DMS153 treated with DMSO at 0.1 percent for 48 hours (cell line): Measurements from ENCODE around the gene TMEM236.

ENCODE experiments used
- DNase-seq: peaks from one replicate; lab custom pipeline; 2025; ENCODE audit not compliant: unreplicated experiment; lab: John Stamatoyannopoulos, UW

Gene TMEM236

DNA sequence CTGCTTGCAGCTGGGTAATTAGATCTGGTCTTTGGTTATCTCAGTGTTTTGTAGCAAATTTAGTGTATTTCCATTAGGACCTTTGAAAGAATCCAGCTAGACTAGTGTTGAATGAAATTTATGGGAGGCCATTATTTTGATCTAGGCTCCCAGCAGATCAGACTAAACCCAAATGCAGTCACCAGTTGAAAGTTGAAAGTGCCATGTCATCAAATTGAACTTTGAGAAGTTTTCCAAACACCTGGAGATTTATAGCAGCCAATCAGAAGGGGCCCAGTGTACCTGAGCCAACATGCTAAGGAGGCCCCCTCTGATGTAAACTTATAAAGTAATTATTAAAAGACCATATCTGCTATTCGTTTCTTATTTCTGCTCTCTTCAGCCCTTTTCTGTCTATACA is 11.3 kb upstream of the TMEM236 start:
- DNase-seq = no peak

DNA sequence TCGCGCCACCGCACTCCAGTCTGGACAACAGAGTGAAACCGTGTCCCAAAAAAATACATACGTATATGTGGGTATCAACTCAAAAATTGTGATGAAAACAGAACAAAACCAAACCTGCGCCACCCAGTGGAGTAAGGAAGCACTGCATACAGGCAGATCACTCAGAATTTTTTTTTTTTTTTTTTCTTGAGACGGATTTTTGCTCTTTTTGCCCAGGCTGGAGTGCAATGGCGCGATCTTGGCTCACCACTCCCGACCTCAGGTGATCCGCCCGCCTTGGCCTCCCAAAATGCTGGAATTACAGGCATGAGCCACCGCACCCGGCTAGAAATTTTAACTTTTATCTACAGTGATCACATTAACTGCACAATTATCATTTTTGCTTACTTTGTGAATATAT is 9.1 kb upstream of the TMEM236 start:
- no peak for DNase-seq

DNA sequence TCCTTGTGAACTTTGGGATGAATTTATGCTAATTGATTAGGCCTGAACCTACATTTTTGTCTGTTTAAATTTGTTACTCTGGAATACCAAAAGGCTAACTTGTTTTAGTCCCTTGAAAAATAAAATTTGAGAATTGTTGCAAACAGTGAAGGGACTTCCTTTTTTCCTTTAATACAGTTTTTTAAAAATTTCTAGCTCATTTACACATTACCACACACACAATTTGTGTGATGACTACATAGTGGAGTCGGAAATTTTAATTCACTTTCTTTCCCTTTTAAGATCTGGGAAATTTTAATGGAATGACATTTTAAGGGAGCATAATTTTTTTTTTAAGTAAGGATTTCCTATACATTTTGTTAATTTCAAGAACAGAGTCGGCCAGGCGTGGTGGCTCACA is 8.6 kb upstream of the TMEM236 start:
- DNase-seq = no peak

DNA sequence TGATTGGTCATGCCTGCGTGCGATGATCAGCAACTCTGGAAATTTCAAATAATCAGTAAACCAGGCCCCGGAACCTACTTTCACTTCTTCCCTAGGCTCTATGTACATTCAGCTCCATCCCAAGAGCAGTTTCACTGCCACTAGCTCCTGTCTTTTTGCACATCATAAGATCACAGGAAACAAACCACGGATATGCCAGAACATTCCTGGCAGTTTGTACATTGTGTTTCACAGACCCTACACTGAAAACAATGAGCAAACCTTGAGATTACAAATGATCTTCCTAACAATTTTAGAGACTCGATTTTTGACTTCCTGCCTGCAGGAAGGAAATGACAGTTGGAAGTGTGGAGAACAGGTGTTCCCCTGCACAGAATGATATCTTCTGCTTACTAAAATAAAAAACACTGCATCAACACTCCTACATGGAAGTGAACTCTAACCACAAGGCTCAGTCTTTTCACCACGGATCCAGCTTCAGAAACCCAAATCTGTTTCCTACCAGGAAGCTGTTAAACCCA is 7.6 kb upstream of the TMEM236 start:
- DNase-seq = no peak

DNA sequence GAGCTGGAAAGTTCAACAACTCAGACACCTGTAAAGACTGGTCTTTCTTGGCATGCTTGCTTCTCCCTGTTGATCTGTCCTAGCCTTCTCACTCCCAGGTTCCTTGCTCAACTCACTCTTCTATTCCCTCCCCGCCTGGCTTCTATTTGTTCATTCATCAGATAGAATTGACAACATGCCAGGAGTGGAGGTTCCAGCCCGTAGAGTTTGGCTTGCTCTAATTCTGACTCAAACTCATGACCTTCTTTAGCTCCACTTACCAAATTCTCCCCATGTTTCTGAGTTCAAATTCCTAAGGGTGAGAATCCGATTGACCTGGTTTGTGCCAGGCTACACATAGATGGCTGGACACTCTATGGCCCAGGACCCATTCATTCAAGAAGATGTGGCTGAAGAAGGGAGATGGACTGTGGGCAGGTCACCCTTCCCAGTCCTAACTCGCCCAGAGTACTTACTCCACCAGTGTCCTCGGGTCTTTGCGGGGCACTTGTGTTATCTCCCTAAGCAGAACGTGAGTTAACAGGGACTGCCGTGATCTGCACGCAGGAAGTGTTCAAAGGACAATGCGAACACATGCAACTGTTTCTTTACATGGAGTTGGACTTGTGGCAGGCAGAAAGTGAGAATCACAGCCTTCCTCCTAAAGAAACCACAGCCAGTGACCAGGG is 4.0 kb upstream of the TMEM236 start:
- no peak for DNase-seq

DNA sequence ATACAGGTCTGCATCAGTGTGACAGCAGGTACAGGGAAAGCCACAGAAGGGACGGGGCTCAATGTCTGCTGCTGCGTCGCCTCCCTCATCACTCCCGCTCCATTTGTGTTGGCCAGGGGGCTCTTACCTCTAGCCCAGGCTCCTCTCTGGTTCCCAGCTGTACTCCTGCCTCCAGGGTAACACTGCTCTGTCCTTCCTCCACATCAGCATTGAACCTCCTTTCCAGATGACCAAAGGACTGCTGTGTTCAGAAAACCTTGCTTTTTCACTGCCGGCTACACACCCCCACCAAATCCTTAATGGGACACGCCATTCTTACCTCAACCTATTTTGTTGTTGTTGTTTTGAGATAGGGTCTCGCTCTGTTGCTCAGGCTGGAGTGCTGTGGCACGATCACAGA is 2.1 kb upstream of the TMEM236 start:
- DNase-seq = no peak

DNA sequence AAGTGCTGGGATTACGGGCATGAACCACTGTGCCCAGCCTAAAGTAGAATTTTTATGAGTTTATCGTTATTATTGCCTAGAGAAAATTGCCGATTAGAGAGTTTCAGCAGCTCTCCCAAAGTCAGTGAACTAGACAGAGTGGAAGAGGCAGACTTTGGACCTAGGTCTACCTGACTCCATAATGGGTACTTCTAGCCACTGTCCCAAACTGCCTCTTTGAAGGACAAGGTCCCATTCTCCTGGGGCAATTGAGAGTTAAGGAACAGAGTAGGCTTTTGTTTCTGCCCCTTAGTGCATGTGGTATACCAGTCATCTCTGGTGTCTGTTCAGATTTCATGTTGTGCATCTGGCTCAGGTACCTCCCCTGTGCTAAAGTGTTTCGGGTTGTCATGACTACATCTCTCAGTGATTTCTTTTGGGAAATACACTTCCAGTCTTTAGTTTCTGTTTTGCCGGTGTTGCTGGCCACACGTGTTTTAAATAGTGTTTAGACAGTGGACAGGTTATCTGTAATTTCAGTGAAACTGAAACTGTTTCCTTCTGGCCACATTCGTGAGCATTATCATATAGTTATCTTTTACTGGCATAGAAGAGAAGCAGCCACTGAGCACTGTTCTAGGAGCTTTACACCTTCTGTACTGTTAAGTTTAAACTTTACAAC is 4.7 kb downstream of the TMEM236 start:
- no peak for DNase-seq

DNA sequence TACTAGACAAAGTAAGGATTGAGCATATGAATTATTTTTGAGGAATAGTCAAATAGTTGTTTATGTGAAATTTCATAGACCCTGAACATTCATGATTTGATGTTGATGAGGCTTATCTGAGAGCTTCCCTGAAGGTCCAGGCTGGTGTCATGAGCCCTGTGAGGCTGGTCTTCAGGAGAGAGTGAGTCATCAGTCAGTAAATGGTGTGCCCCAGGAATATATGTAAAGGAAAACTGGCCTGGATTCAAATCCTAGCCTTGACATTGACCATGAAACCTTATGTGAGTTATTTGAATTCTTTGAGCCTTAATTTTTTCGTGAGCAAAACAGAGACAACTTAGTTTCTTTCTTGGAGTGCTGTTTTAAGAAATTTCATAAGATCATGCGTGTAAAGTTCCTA is 6.2 kb downstream of the TMEM236 start:
- DNase-seq = no peak

DNA sequence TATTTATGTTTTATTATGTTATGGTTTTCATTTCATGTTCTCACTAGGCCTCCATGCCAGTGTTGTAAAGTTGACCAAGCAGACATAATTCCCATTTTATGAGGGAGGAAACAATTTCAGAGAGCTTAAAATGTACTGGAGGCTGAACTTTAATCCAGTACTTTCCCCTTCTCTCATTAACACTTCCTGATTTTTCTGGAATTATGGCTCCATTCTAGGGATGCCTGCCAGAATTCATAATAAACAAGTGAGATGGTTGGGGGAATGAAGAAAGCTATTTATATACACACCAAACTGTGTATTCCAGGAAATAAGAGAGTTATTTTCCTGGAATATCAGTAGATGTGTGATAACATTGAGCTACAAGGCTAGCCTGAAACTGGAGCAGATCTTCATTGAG is 6.9 kb downstream of the TMEM236 start:
- no peak for DNase-seq

DNA sequence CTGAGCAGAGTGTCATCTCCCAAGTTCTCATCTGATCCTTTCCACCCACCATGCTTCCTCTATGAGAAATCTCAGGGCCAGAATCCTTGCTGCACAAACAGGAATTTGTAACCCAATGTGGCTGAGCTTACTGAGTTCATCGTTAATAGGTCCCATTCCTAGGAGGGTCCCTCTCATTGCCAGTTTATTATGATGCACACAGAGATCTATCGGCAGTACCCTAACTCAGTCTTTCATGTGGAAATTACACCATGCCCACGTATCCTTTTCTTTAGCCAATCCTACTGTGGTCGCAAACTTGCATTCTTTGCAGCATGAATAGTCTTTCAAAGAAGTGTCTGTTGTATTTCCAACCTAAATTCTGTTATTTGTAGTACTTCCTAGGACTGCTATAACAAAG is 12.1 kb downstream of the TMEM236 start:
- DNase-seq = no peak

DNA sequence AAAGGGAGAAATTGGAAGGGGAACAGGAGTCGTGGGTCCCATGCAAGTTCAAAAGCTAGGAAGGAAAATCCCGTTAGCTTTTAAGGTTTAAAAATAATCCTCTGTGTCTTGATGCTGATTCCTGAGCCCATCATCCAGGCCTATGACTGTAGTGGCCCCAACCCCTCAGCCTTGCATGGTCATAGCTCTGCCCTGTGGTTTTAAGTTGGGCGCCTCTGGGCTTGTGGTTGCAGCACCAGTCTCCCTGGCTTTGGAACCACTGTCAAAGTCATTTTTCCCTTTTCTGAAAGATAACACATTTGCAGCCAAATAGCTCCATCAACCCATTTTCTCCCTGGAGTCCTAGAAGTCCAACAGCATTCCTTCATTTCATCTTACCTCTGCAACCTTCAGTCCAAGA is 13.6 kb downstream of the TMEM236 start:
- no peak for DNase-seq

DNA sequence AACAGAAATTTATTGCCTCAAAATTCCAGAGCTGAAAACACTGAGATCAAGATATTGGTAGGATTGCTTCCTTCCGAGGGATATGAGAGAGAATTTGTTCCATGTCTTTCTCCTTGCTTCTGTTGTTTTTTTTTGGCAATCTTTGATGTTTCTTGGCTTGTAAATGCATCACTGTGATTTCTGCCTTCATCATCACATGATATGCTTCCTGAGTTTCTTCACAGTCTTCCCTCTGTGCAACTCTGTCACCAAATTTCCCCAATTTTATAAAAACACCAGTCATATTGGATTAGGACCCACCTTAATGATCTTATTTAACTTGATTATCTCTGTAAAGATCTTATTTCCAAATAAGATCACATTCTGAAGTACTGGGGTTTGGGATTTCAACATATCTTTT is 14.7 kb downstream of the TMEM236 start:
- DNase-seq = no peak

DNA sequence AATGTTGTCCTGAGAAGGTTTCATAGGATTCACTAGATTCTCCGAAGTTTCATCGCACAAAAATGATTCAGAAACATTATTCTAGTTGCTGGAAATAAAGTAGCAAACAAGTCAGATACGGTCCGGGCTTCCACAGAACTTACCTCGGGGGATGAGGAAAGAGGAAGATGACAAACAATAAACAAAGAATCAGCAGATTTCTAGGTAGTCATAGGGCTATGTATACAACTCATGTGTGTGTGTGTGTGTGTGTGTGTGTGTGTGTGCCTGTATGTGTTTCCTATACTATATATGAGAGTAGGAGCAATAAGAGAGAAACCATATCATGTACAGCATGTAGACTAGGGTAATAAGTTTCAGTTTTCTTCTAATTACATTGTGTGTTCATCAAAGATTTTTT is 16.5 kb downstream of the TMEM236 start:
- no peak for DNase-seq

DNA sequence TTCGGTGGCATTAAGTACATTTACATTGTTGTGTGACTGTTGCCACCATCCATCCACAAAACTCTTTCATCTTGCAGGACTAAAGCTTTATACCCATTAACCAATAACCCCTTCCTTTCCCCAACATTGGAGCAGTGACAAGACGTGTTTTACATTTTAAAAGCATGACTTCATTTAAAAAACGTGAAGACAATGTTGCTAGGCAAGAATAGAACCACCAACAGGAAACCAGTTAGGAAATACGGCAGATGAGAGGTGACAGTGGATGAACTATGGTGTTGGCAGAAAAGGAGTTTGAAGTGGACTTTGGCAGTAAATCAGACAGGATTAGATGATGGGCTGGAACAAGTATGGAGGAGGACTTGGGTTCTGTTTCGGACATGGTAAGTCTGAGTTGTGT is 17.0 kb downstream of the TMEM236 start:
- no peak for DNase-seq

DNA sequence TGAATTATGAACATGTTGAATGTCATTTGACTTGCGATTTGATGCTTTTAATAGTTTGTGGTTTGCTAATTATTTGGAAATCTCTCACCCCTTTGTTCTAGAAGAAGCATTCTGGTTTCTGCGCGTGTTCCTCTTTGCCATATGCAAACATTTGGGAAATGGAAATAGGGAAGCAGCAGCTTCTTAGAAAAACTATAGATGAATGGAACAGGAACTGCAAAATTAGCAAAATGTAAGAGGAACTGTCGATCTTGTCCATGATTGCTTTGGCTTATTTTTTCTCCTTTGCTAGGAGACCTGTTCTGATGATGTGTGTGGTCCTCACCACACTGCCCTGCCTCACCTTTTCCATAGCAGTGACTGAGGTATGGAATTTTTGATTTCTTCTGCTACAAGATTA is 19.0 kb downstream of the TMEM236 start:
- DNase-seq = no peak

DNA sequence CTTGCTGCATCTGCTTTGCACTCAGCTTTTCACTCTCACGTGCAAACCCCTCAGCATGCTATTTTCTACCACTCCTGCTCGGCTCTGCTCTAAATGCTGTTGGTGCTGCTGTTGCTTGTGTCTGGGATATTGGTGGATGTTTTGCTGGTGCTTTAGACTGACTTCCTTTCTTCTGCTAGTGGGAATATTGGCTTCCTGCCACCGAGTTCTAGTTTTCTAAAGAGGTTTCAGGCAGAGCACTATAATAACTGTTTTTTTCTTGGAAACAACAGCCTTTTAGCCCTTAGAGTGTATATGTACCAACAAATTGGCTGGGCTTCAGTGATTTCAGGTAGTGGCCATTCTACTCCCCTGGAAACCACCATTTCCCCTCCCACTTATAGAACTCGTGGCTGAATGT is 27.8 kb downstream of the TMEM236 start:
- no peak for DNase-seq

DNA sequence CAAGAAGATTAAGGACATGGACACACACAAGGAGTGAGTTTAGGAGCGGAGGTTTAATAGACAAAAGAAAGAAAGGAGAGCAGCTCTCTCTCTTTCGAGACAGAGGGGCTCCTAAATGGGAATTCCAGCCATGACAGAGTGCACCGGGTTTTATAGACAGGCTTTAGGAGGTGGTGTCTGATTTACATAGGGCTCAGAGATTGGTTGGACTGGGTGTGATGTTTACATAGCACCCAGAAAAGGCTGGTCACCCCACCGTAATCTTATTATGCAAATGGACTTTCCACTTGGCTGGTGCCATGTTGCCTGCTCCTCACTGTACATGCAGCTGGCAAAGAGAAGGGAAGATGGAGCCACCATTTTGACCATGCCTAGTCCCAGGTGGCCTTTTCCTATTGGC is 28.7 kb downstream of the TMEM236 start:
- no peak for DNase-seq

DNA sequence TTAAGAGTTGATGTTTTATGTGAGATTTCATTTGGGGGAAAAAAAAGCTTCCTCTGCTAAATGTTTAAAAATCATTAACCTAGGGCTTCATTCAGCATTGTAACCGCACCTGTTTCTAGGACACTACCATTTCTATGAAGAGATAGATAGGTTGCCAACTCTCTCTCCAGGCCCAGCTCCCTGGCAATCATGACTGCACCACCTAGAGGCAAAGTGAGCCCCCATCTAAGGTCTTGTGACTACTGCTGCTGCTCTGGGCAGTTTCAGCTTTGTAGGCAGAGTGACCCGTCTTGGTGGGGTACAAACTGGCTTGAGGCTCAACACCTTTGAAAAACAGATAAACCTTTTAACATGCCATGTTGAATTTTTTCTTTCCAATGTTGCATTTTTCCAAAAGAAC is 29.9 kb downstream of the TMEM236 start:
- no peak for DNase-seq

DNA sequence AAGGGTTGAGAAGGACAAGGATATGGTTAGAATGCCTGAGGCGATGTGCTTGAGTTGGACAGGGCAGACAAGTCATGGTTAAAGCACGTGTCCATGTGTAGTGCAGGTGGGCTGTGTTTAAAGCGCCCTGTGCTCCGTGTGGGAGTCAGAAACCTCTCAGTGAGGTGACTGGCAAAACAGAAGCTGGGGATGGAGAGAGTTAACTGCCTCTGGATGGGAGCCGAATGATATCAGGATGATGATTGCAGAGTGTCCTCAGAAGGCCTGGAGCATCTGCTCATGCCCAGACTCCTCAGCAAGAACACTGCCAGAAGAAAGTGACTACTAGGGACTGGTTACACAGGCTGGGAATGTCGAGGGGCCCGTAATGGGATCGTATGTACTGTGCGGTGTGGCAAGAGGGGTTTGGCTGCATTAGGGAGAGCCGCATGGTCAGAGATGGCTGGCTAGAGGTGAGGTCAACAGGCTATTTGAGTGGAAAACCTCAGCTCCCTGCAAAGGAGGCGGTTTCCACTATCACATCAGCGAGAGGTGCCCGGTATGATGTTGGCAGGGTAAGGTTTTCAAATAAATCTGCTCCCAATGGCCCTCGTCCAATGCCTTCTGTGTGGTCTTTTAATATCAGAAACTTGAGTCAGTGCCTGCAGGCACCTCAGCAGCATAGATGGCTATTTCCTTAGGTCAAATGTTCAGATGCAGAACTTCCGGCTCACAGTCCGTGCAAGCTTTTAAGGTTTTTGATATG is 31.1 kb downstream of the TMEM236 start:
- no peak for DNase-seq

DNA sequence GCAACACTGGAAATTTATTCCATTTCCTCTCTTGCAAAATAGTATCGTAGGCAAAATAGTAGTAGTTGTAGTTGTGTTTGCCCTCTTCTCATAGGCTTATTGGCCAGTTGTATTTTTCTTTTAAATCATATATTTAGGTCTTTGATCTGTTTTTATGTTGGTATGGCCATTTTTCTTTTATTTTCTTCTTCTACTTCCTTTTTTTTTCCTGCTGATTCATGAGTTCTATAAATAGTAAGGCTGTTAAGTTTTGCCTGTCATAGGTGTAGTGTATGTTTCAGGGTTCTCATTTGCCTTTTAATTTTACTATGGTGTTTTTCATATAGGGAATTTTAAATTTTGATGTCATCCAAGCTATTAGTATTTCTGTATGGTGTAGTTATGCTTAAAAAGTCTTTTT is 31.8 kb downstream of the TMEM236 start:
- DNase-seq = no peak

DNA sequence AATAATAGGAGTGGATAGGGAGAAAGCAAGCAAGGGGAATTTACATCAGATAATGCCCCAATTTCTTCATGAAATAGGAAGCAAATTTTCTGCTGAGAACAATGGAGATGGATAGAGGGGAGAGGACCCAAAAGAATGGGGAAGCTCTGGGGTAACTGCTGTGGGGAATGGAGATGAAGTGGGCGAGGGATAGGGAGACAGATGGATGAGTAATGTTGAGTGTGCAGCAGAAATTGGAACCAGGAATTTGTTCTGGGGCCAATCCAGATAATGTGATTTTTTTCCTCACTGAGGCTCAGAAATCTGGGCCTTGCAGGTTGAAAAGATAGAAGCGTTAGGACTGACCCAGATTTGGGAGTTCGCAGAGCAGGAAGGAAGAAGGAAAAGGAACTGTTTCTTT is 32.7 kb downstream of the TMEM236 start:
- DNase-seq = no peak

DNA sequence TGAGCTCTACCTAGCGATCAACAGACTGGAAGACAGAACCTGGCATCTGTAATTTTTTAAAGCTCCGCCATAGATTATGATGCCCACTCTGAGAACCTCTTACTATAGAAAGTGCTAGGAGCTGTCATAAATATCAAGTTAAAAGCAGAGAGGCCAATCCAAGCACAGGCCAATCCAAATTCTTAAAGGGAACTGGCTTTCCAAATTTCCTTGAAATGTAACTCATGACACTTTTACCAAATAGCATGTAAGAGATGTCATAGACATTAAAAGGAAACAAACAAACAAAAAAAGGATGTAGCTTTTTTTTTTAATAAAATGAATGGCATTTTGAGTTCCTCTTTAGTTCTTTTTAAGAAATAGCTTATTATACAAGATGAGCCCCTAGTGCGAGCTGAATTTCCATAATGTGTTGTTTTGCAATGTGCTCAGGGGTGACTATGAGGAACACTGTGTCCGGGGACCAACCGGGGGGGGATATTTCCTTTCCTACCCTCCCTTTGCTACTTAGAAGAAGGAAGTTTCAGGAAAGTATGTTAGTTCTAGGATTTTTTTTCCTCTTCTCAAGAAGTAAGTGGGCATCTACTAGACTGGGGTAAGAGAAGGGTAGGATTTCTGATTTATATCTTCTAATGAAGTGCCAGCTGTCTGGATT is 33.4 kb downstream of the TMEM236 start:
- DNase-seq = no peak
